Loucy (cell line): ENCODE results near the gene MTMR4.

Experiments used
- CTCF ChIP-seq: fragments of 200-600 bp; sonication (generic); conservative IDR thresholded peaks from 2 replicates; pipeline ENCODE4 v1.5.1; 2014; ENCODE audit warnings: mild to moderate bottlenecking, antibody characterized with exemption, low read length
- EZH2phosphoT487 ChIP-seq: fragments of 200-600 bp; IDR thresholded peaks from 2 replicates; pipeline ENCODE4 v1.6.1; 2018; ENCODE audit warnings: antibody characterized with exemption, mild to moderate bottlenecking, moderate library complexity, borderline replicate concordance

- no peak for TF ChIP-seq EZH2phosphoT487
- TF ChIP-seq CTCF, result no peak; the same call in 1 of the 2 replicates
These were observed 19.9 kb upstream of the MTMR4 start for GRCh38 chr17:58534331-58534730.
